ENCODE data around the gene AMD1. TPM values are rescaled to one million over a fixed set of nuclear protein-coding genes. Genes with fewer than 3 reads are reported as not detected.
"Not testable (repeated sequence)": the region's sequence is repeated elsewhere in the genome, so short reads cannot be mapped to it uniquely, and the experiment has no call there.

Gene AMD1
- total and polyA plus RNA-seq, 8 donors: 11.3 to 30.1 (median 24.5) TPM

- 76 to 79% methylated on average over 6 of the region's 6 CpGs for WGBS, 2 donors
Measured at GRCh38 chr6:110833831-110834230, 40.8 kb upstream of the AMD1 start.

DNA sequence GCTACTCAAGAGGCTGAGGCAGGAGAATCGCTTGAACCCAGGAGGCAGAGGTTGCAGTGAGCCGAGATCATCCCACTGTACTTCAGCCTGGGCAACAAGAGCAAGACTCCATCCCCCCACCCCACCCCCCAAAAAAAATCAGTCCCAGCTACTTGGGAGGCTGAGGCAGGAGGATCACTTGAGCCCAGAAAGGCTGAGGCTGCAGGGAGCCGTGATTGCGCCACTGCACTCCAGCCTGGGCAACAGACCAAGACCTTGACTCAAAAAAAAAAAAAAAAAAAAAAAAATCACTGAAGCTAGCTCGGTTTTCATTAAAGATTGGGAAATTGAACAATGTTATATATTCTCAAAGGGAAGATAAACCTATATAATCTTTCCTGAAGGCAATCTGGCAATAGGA, 38.8 kb upstream of the AMD1 start:
- ATAC-seq; intact Hi-C loops (cut with DNase I); H3K4me3 ChIP-seq; H3K36me3 ChIP-seq; H3K4me1 ChIP-seq; H3K27ac ChIP-seq; FAIRE-seq; DNase-seq; H3K9me3 ChIP-seq; H3K27me3 ChIP-seq: not testable (repeated sequence)
- 72 to 77% methylated on average over 5 of the region's 5 CpGs for WGBS, 2 donors

More at GRCh38 chr6:110833831-110834230, 40.8 kb upstream of the AMD1 start:
- TF ChIP-seq, protein P1, sequence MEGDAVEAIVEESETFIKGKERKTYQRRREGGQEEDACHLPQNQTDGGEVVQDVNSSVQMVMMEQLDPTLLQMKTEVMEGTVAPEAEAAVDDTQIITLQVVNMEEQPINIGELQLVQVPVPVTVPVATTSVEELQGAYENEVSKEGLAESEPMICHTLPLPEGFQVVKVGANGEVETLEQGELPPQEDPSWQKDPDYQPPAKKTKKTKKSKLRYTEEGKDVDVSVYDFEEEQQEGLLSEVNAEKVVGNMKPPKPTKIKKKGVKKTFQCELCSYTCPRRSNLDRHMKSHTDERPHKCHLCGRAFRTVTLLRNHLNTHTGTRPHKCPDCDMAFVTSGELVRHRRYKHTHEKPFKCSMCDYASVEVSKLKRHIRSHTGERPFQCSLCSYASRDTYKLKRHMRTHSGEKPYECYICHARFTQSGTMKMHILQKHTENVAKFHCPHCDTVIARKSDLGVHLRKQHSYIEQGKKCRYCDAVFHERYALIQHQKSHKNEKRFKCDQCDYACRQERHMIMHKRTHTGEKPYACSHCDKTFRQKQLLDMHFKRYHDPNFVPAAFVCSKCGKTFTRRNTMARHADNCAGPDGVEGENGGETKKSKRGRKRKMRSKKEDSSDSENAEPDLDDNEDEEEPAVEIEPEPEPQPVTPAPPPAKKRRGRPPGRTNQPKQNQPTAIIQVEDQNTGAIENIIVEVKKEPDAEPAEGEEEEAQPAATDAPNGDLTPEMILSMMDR (IDR thresholded peaks at IDR 0.05): no peak
- DNase-seq (no peak), FAIRE-seq (no peak), ATAC-seq (no peak)
- no peaks in the 10 kb centered on the region for H3K4me1 ChIP-seq
- no peak overlapping the region for H3K27ac ChIP-seq
- intact Hi-C loops (cut with DNase I): no loop called here
- no peaks in the 10 kb centered on the region for H3K9me3 ChIP-seq
- H3K36me3 ChIP-seq: no peaks in the 10 kb centered on the region
- no peak overlapping the region for H3K4me3 ChIP-seq
- no peaks in the 10 kb centered on the region for H3K27me3 ChIP-seq

DNA sequence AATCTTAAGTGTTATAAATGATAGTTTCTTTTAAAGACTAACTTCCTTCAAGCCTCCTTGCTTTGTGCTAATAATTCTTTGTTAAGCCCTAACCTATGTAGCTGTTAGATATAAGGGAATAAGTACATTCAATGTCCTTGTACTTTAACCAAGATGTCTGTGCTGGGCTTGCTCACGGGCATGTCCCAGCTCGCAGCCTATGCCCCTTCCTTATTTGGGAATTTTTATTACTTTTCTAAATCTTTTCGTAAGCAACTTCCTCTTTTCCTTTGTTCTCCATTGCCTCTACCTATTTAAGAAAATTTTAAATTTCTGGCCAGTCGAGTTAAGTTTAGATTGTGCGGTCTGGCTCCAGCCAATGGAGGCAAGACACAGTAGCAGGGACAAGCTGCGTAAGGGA, 33.3 kb upstream of the AMD1 start:
- Histone ChIP-seq H3K36me3 (no peaks in the 10 kb centered on the region), H3K4me3 (no peak overlapping the region), H3K9me3 (no peaks in the 10 kb centered on the region), H3K27ac (no peak overlapping the region), H3K27me3 (no peaks in the 10 kb centered on the region), H3K4me1 (no peaks in the 10 kb centered on the region)
- DNase-seq: no peak
- intact Hi-C loops (cut with DNase I): no loop called here
- ATAC-seq: no peak
- FAIRE-seq: no peak
- WGBS, 2 donors: 91 to 94% methylated on average over 6 of the region's 6 CpGs
- TF ChIP-seq, protein P1 (IDR thresholded peaks at IDR 0.05): no peak

- DNase-seq (no peak), ATAC-seq (no peak), FAIRE-seq (no peak)
- no peaks in the 10 kb centered on the region for H3K9me3 ChIP-seq
- 84 to 88% methylated on average over 4 of the region's 4 CpGs for WGBS, 2 donors
- no peaks in the 10 kb centered on the region for H3K36me3 ChIP-seq
- intact Hi-C loops (cut with DNase I): no loop called here
- H3K4me3 ChIP-seq: no peak overlapping the region
- H3K27me3 ChIP-seq: no peaks in the 10 kb centered on the region
- H3K27ac ChIP-seq: no peak overlapping the region
- TF ChIP-seq, protein P1 (IDR thresholded peaks at IDR 0.05): no peak
- H3K4me1 ChIP-seq: no peaks in the 10 kb centered on the region
Measured at GRCh38 chr6:110849781-110850180, 24.8 kb upstream of the AMD1 start.

GRCh38 chr6:110852773-110853172, 21.8 kb upstream of the AMD1 start:
- Histone ChIP-seq H3K27me3 (no peaks in the 10 kb centered on the region), H3K4me3 (no peak overlapping the region), H3K9me3 (no peaks in the 10 kb centered on the region), H3K4me1 (no peaks in the 10 kb centered on the region), H3K36me3 (no peaks in the 10 kb centered on the region), H3K27ac (no peak overlapping the region)
- TF ChIP-seq, protein P1 (IDR thresholded peaks at IDR 0.05): no peak
- FAIRE-seq (no peak), DNase-seq (no peak), ATAC-seq (no peak)
- intact Hi-C loops (cut with DNase I): no loop called here
- WGBS, 2 donors: 96 to 97% methylated on average over 2 of the region's 2 CpGs

Measured in pancreas (tissue), 10 donors.